GM21723 (cell line): Measurements from ENCODE around the gene ACSBG1.
"Not testable (repeated sequence)": the region's sequence is repeated elsewhere in the genome, so short reads cannot be mapped to it uniquely, and the experiment has no call there.

Source experiments
- ATAC-seq: cut with Tn5 transposase; IDR thresholded peaks from one replicate; pipeline ENCODE4 v1.9.1; 2021; ENCODE audit warnings: mild to moderate bottlenecking, moderate library complexity; ENCODE audit not compliant: unreplicated experiment

The ACSBG1 gene

DNA sequence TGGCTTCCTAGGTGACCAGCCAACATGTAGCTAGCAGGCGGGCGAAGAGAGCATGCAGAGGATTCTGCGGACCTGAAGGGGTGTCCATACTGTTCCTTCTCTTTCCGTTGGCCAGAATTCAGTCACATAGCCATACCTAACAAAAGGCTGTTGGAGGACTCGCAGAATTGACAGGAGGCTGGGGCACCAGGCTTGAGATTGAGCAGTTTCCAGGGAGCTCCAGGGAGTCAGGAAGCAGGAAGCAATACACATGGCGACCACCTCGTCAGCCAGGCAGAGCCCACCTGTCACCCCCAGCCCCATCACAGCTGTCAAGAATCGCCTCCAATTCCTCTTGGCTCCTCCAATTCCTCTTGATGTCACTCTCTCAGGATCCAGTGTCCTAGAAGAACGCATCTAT, 16.8 kb upstream of the ACSBG1 start:
- no peak for ATAC-seq

DNA sequence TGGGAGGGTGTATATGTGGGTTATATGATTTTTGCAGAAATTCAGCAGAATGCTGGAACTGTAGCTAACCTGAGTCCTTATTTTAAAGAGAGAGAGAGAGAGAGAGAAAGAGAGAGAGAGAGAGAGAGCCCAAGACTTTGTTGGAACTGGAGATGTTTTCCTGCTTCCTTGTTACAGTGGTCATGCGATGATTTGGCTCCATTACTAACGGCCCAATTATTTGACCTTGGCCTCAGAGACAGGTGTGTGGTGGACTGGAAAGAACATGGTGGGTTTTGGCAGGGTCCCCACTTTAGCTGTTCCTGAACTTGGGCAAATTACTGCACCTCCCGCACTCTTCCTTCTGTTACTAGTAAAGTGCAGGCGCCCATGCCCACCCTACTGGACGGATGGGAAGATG, 14.8 kb upstream of the ACSBG1 start:
- no peak for ATAC-seq

DNA sequence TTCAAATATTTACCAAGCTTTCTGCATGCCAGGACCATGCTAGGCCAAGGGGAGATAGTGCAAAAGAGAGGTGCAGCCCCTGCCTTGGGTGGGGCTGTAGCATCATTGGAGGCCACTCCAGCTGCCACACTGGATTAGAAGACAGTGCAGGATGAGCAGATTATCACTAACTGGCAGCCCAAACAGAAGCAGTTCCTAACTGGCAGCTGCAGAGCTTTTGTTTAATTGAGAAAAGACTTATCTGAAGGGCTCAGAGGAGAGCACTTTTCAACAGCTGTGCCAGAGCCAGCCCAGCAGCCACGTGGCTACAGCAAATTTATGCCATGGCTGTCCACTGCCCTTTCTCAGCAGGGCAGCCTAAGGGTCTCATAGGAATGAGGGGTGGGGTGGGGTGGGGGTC, 13.5 kb upstream of the ACSBG1 start:
- no peak for ATAC-seq

DNA sequence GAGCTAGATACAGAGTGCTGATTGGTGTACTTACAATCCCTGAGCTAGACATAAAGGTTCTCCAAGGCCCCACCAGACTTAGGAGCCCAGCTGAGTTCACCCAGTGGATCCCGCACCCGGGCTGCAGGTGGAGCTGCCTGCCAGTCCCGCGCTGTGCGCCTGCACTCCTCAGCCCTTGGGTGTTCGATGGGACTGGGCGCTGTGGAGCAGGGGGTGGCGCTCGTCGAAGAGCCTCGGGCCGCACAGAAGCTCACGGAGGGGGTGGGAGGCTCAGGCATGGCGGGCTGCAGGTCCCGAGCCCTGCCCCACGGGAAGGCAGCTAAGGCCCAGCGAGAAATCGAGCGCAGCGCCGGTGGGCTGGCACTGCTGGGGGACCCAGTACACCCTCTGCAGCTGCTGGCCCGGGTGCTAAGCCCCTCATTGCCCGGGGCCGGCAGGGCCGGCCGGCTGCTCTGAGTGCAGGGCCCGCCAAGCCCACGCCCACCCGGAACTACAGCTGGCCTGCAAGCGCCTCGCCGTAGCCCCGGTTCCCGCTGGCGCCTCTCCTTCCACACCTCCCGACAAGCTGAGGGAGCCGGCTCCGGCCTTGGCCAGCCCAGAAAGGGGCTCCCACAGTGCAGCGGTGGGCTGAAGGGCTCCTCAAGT, 11.7 kb upstream of the ACSBG1 start:
- not testable (repeated sequence) for ATAC-seq

DNA sequence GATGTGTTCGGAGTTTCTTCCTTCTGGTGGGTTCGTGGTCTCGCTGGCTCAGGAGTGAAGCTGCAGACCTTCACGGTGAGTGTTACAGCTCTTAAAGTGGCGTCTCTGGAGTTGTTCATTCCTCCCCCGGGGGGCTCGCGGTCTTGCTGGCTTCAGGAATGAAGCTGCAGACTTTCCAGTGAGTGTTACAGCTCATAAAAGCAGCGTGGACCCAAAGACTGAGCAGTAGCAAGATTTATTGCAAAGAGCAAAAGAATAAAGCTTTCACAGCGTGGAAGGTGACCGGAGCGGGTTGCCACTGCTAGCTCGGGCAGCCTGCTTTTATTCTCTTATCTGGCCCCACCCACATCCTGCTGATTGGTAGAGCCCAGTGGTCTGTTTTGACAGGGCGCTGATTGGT, 11.0 kb upstream of the ACSBG1 start:
- not testable (repeated sequence) for ATAC-seq

DNA sequence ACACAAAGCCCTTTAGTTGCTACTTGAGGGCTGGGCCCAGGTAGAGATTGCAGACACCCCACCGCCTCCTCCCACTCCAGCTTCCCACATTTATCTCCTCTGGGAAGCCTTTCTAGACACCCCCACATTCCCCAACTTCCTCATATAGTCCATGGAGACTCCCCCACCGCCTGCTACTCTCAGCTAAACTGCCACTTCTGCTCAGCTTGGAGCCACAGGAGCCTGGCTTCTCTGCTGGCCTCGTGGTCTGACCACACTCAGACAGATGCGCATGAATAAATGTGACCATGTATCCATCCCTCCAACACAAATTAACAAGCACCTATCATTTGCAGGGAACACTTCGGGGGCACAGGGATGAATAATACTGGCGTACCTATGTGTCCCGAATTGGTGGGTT, 10.5 kb upstream of the ACSBG1 start:
- no peak for ATAC-seq

DNA sequence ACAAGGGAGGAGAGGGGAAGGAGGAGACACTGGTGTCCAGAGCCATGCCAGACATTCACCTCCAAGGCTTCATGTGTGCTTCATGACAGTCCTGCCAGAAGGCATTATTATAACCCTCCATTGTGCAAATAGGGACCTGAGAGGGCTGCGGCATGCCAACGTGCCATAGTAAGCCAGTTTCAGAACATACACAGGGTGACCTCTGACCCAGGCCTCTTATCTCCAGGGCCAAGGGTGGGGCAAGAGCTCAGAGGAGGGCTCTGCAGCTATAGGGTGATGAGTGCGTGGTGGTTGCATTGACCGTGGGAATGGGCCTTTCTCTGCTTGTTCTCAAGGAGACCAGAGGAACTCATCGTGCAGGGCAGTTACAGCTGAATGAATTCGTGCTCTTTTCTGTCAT, 9.7 kb upstream of the ACSBG1 start:
- ATAC-seq = no peak

DNA sequence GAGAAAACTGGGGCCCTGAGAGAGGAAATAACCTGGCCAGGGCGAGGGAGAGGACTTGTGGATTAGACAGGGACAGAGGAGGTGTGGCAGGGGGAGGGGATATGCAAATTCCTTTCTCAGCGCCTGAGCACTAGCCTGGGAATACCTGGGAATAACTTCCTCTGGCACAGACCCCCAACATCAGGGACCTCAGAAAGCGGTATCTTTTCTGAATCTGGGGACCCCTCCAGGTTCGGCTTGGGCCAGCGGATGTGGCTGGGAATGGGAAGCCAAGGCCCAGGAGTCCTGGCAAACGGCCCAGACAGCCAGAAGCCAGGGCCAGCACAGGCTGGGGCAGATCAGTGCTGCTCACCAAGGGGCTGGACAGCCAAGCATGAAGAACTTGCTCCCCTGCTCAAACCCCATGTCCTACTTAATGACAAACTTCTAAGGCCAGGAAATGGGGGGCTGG, 9.2 kb upstream of the ACSBG1 start:
- no peak for ATAC-seq

DNA sequence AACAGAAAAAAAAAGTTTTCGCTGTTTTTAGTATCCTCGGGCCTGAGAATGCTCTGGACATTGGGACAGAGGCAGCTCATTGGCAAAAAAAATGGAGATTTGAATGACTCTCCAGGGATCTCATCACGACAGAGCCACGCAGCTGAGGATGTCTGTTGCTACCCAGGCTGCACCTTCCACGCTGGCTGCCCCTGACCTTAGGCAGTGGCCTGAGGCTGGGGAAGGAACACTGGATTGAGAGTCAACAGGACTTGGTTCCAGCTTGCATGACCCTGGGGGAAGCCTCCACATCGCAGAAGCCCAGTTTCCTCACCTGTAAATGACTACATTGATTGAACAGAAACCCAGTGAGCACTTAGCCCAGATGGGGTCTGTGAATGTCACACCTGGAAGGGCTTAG, 8.7 kb upstream of the ACSBG1 start:
- no peak for ATAC-seq

DNA sequence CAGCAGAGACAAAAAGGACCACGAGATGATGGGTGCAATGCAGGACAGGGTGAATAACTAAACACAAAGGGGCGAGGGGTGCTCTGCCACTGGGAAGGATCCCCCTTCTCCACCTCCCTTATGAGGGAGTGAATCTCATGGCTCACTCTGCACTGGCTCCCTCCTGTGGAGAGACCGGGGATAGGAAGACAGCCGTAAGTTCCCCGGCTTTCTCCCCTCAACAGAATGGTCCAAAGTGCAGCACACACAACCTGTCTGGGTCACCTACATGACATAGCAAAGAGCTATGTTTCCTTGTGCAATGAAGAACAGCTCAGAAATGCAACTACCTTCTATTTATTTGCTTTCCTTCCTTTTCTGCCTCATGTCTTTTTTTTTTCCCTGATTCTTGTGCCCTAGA, 7.8 kb upstream of the ACSBG1 start:
- no peak for ATAC-seq

DNA sequence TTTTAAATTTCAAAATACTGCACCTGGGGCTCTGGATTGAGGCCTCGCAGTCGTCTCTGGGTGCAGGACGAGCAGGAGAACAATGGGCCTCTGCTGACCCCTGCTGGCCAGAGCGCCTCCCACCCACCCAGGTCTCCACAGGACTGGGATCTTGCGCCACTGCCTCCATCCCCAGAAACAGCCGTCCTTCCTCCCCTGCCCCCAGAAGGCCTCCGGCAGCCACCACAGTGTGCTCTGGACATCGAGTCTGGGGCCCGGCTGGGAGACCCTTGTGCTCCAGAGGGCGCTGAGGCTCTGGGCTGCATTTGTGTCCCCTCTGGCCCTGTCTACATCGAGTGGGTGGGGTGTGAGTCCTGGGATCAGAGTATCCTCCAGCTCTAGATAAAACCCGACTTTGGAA, 6.7 kb upstream of the ACSBG1 start:
- no peak for ATAC-seq

DNA sequence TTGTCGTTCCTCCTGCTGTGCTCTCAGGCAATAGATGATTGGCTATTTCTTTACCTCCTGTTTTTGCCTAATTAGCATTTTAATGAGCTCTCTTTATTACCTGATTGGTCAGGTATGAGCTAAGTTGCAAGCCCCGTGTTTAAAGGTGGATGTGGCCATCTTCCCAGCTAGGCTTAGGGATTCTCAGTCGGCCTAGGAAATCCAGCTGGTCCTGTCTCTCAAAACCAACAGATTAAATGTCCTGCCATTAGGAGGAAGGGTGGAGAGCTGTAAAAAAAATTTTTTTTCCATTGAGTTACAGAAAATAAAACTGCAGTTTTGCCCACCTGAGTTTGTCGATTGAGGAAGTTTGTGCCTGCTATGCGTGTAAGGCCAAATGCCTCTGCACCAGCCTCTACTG, 5.4 kb upstream of the ACSBG1 start:
- ATAC-seq = no peak

DNA sequence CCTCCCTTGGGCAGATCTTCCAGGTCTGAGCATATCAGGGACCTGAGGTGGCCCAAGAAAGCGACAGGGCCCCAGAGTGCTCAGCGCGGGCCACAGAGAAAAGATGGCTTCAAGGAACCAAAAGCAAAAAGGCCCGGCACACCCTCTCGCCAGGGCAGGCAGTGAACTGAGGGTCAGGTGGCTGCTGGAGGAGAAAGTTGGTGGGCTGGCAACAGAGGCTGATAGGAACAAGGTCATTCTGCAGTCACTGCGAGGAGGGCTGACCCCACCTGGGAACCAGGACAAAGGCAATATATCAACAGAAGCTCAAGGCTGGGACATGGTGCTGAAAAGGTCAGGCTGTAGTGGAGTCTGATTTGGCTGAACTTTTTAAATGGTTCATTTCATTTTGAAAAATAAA, 2.8 kb upstream of the ACSBG1 start:
- no peak for ATAC-seq

DNA sequence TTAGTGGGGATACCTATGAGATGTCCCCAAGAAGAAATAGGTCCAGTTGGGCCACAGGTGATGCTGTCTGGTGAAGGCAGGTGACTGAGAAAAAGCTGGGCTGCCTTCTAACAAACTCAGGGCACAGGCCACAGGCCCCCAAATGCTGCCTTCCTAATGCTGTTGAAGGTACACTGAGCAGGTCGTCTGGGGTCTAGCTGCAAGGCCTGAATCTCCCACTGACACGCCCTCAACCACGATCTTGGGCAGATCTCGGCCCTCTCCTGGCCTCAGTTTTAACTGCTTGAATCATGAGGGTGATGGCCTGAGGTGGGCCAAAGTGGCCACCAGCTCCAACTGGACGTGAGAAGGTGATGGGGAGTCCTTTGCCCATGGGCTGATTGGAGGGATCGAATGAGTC, 2.1 kb upstream of the ACSBG1 start:
- ATAC-seq = no peak

DNA sequence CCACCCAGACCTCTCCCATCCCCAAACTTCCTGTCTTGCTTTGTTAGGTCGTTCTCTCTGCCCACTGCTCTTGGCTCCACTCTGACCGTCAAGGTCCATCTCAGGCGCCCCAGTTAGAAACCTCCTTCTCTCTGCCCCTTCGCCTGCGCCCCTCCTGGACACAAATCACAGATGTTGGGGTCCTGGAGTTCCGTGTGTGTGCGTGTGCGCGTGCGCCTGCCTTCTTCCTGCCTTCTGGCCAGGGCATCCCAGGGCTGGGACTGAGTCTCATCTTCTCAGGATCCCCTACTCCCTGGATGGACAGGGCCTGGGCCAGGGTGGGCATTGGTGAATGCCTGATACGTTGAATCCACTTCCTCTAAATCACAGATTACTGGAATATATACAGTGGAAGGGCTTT, 869 bp downstream of the ACSBG1 start:
- ATAC-seq = no peak

DNA sequence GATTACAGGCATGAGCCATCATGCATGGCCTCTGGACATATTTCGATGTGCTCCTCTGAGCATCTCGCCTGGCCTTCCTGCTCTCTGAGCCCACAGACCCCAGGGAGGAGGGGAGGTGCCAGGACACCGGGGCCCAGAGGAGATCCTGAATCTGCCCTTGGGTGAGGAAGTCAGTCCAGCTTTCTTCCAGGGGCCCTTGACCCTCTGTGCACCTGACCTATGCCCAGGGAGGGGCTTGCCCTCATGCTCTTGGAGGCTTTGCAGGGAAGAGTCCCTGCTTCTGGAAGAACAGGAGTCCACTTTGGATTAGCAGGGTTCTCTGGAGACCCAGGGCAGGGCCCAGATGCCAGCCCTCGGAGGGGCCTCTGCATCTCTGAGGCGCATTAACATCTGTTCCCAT, 1.4 kb downstream of the ACSBG1 start:
- ATAC-seq = no peak

DNA sequence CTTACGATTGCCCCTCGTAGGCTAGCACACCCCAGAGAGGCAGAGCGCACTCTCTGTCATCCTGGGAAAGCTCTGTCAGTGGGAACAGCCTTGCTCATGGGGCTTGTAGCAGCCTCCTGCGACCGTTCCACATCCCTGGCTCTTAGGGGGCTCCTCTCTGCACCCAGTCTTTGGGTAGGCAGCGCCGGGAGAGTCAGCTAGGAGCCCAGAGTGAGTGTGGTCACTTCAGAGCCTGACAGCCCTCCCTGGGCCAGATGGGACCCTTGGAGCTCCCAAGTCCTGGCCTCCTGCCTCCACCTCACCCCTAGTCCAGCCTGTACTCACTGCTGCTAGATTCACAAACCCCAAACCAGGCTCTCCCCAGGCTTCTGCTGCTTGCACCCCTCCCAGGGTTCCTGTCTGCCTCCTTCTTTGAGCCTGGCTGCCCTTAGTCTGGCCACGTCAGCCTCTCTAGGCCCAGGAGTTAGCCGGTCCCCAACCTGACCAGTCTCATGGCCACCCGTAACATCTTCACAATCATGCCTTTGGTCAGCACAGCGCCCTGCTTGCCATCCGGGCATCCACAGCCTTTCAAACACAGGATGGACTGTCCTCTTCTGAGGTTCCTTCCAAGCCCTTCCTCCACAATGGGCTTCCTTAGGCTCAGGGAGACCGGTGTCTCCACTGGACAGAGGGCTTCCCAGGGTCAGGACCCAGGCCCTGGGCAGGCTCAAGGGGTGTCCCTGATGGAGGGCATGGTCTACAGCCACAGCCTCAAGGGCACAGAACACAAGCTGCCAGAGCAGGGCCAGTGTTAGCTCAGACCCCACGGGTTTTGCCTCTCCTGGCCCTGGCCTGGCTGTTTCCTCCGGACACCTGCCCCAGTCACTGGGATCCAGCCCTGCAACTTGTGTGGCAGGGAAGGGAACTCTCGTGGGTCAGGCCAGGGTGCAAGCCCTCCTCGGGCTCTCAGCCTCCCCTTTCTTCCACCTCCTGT, 4.6 kb downstream of the ACSBG1 start:
- no peak for ATAC-seq

DNA sequence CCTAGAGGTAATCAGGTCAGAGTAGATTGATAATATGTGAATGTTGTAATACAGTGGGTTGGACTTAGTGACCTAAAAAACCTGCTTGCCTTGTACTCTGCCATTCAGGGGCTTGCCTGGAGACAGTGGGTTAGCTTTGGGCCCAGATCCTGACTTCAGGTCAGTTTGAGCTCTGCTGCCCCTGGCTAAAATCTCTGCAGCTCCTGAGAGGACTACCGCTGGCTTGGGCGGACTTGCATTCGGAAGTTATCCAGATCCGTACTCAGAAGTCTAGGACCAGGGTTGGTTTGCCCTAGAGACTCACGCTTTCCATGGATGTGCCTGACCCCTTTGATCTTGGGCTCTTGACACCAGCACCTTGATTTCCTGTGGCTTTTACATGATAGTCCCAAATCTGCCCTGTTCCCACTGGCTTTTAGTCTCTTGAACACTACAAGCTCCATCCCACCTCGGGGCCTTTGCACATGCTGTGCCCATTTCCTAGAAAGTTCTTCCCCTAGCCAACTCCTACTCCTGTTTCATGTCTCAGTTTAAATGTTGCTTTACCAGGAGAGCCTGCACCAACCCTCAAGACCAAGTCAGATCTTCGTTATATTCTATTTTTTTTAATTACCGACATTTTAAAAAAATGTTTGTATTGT, 5.9 kb downstream of the ACSBG1 start:
- ATAC-seq = no peak

DNA sequence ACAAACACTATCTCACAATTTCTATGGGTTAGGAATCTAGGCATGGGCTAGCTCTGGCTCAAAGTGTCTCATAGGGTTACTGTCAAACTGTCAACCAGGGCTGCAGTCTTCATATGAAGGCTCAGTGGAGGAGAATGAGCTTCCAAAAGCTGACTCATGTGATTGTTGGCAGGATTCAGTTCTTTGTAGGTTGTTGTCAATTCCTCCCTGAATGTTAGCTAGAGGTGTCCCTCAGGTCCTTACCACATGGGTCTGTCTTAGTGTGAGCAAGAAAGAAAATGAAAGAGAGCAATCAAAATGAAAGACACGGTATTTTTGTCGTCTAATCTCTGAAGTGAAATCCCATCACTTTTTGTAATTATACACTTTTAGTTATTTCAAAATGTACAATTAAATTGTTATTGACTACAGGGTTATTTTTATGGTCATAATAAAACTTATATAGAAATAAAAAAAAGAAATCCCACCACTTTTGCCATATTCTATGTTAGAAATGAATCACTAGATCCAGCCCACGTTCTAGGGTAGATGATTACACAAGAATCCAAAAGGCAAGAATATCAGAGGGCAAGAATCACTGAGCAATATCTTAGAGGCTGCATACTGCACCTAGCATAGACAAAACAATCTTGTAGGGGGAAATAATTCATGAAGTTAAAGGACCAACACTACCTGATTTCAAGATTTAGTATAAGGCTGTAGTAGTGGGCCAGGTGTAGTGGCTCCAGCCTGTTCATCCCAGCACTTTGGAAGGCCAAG, 8.4 kb downstream of the ACSBG1 start:
- no peak for ATAC-seq

DNA sequence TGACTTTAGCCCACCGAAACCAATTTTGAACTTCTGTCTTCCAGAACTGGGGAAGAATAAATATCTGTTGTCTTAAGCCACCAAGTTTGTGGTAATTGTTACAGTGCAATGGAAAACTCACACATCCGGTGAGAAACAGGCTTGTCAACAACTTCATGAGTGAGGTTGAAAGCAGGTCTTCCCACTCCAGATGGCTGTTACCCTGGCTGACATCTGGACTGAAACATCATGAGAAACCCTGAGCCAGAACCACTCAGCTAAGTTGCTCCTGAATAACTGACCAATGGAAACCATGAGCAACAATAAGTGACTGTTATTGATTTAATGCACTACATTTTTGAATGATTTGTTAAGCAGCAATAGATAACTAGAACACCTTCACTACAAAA, 10.3 kb downstream of the ACSBG1 start:
- ATAC-seq = no peak

DNA sequence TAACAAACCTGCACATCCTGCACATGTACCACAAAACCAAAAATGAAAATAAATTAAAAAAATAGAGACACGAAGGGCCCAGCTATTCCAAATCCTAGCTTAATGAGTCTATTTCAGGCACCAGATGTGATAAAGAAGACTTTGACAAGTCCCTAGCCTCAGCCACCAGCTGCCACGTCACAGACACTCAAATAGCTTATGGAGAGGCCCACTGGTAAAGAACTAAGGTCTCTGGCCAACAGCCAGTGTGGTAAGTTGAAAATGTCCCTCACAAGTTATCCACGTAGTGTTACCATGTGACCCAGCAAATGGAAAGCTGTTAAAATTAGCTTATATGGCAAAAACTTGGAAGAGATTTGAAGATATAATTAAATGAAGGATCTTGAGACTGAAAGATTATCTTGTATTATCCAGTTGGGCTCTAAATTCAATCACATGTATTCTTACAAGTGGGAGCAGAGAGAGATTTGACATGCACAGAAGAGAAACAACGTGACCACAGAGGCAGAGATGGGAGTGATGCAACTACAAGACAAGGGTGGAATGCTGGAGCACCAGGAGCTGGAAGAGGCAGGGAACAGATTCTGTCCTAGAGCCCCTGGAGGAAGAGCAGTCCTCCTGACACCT, 10.9 kb downstream of the ACSBG1 start:
- no peak for ATAC-seq
